Rectal smooth muscle tissue (tissue), 1 donor: Measurements from ENCODE around the gene SUPT20HL1.
"Not testable (repeated sequence)": the region's sequence is repeated elsewhere in the genome, so short reads cannot be mapped to it uniquely, and the experiment has no call there.

Experiments
- H3K27ac ChIP-seq: one replicate; pipeline ENCODE4 v1.7.0; 2013; ENCODE audit warnings: low read depth, low read length, inconsistent platforms
- H3K27me3 ChIP-seq: one replicate; pipeline ENCODE4 v1.7.0; 2013; ENCODE audit warnings: low read length; ENCODE audit not compliant: control insufficient read depth, insufficient read depth
- H3K36me3 ChIP-seq: one replicate; pipeline ENCODE4 v1.7.0; 2013; ENCODE audit warnings: low read length; ENCODE audit not compliant: control insufficient read depth, insufficient read depth
- H3K4me1 ChIP-seq: one replicate; pipeline ENCODE4 v1.7.0; 2013; ENCODE audit warnings: low read length; ENCODE audit not compliant: control insufficient read depth, insufficient read depth
- H3K4me3 ChIP-seq: one replicate; pipeline ENCODE4 v1.7.0; 2013; ENCODE audit warnings: low read length
- H3K9ac ChIP-seq: one replicate; pipeline ENCODE4 v1.7.0; 2013; ENCODE audit warnings: low read length

SUPT20HL1 gene

DNA sequence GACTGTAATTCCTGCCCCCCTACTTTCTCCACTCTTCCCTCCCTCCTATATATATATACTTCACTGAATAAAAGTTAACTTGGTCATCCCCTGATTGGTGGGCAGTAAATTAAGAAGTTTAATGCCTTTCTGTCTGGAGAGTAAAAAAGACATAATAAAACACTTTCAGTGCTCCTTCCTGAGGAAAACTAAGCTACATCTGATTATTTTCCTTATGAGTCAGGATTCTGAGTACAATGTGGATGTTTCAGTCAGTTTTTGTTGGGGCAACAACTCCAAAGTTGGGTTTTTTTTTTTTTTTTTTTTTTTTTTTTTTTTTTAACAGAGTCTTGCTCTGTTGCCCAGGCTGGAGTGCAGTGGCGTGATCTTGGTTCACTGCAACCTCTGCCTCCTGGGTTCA is 24.6 kb upstream of the SUPT20HL1 start:
- H3K36me3 ChIP-seq, result no peaks in the 10 kb centered on the region
- H3K4me1 ChIP-seq, result no peaks in the 10 kb centered on the region
- no peak overlapping the region for H3K4me3 ChIP-seq
- H3K27ac ChIP-seq, result no peak overlapping the region
- H3K9ac ChIP-seq, result no peak overlapping the region
- H3K27me3 ChIP-seq, result no peaks in the 10 kb centered on the region

DNA sequence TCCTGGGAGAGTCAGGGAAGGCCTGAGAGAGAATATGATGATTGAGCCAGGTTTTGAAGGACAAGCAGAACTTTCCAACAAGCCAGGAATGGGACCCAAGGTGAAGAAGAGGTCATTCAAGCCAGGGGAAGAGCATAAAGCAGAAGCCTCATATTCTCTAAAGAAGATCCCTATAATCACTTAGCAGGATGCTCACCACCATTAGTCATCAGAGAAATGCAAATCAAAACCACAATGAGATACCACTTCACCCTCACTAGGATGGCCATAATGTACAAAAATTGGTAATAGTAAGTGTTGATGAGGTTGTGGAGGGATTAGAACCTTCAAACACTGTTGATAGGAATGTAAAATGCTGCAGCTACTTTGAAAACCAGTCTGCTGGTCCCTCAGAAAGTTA is 20.5 kb upstream of the SUPT20HL1 start:
- Histone ChIP-seq H3K4me1 (no peaks in the 10 kb centered on the region), H3K9ac (no peak overlapping the region), H3K27ac (no peak overlapping the region)

DNA sequence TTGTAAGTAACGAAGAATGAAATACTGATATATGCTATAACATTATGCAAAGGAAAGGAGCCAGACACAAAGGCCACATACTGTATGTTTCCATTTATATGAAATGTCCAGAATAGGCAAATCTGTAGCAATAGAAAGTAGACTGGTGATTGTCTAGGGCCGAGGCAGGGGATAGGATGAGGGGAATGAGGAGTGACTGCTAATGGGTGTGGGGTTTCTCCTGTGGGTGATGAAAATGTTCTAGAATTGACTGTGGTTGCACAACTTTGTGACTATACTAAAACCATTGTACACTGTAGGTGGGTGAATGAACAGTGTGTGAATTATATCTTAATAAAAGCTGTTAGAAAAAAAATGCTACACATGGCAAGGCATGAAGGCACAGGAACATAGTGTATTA is 19.9 kb upstream of the SUPT20HL1 start:
- Histone ChIP-seq H3K4me1 (no peaks in the 10 kb centered on the region), H3K9ac (no peak overlapping the region), H3K27ac (no peak overlapping the region), H3K27me3 (no peaks in the 10 kb centered on the region), H3K4me3 (no peak overlapping the region), H3K36me3 (no peaks in the 10 kb centered on the region)

More for the DNA sequence above, 20.5 kb upstream of the SUPT20HL1 start:
- Histone ChIP-seq H3K4me3 (no peak overlapping the region), H3K36me3 (no peaks in the 10 kb centered on the region), H3K27me3 (no peaks in the 10 kb centered on the region)

DNA sequence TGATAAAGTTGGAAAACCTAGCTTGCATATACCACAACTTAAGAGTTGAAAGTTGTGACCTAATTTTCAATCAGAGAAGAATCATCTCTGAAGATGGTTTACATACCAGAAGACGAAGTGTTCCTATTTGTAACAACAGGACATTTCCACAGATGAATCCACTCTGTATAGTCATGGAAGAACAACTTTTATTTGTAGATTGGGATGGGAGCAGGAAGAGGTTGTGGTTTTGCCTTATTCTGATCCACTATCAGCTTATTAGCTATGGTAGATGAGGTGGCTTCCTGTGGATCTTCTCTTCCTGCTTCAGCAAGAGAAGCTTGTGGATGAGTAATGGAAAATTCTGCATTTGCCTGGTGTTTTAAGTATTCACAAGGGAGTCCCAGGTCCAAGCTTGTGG is 18.6 kb upstream of the SUPT20HL1 start:
- Histone ChIP-seq H3K36me3 (no peaks in the 10 kb centered on the region), H3K4me1 (no peaks in the 10 kb centered on the region), H3K27me3 (no peaks in the 10 kb centered on the region), H3K9ac (no peak overlapping the region), H3K27ac (no peak overlapping the region), H3K4me3 (no peak overlapping the region)

DNA sequence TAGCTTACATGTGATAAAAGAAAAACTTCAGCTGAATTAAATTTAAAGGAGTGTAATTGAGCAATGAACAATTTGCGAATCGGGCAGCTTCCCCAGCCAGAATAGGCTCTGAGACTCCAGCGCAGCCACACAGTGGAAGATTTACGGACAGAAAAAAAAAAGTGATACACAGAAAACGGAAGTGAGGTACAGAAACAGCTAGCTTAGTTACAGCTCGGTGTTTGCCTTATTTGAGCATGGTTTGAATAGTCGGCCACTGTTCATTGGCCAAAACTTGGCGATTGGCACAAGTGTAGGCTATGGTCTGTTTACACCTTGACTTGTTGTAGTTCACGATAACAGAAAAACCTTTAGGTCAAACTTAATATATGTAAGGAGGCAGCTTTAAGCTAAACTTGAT is 16.7 kb upstream of the SUPT20HL1 start:
- Histone ChIP-seq H3K9ac (no peak overlapping the region), H3K27me3 (no peaks in the 10 kb centered on the region), H3K4me1 (no peaks in the 10 kb centered on the region), H3K36me3 (no peaks in the 10 kb centered on the region), H3K4me3 (no peak overlapping the region), H3K27ac (no peak overlapping the region)

DNA sequence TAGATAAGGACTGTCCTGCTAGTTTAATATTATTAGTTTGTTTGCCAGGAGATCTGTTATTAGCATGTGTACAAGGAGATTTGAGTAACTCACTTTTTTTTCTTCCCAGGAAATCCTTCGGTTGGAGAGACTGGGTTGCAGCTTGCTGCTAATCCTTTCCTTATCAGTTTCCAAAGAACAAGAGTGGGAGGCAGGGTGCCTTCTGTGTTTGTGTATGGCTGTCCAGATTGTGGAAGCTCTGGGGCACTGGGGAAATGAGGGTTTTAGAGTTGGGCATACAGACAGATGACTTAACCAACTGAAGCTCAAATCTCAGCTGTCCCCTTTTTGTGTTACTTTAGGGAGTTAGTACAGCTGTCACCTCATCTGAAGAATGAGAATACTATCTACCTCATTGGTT is 12.6 kb upstream of the SUPT20HL1 start:
- Histone ChIP-seq H3K27ac (no peak overlapping the region), H3K36me3 (no peaks in the 10 kb centered on the region), H3K4me3 (no peak overlapping the region), H3K9ac (no peak overlapping the region), H3K27me3 (no peaks in the 10 kb centered on the region), H3K4me1 (no peaks in the 10 kb centered on the region)

DNA sequence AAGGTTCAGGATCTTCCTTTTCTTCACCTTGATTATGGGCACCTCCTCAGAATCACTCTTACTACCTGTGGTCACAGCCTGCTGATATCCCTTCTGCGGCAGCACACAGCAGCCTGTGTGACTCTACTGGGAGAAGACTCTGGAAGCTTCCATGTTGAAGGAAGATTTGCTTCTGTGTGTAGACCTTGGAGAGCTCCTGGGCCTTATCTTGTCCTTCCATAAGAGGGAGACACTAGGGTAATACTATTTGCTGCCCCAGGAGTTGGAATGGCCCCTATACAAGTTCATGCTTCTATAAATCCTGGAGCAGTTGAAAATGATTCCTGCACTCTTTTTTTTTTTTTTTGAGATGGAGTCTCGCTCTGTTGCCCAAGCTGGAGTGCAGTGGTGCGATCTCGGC is 10.2 kb upstream of the SUPT20HL1 start:
- H3K27me3 ChIP-seq, result no peaks in the 10 kb centered on the region
- H3K27ac ChIP-seq, result no peak overlapping the region
- no peak overlapping the region for H3K4me3 ChIP-seq

DNA sequence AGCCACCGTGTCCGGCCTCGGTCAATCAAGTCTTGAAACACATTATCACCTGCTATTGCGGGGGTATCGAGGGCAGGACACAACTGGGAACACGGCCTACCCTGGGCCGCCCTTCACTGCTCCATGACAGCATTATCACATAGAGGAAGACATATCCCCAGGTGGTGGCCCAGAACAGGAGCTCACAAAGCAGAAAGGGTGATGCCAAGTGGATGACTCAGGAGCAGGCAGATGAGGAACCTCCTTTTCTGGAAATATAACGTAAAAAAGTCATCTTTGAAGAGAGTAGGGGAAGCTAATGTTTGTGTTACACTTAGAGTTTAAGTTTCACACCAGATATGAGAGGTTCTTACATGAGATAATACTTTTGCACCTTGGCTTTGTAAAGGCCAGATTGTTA is 5.3 kb upstream of the SUPT20HL1 start:
- no peak overlapping the region for H3K27ac ChIP-seq
- no peak overlapping the region for H3K4me3 ChIP-seq
- no peaks in the 10 kb centered on the region for H3K4me1 ChIP-seq
- no peaks in the 10 kb centered on the region for H3K36me3 ChIP-seq
- H3K9ac ChIP-seq, result no peak overlapping the region
- no peaks in the 10 kb centered on the region for H3K27me3 ChIP-seq

More for the DNA sequence above, 10.2 kb upstream of the SUPT20HL1 start:
- Histone ChIP-seq H3K9ac (no peak overlapping the region), H3K4me1 (no peaks in the 10 kb centered on the region), H3K36me3 (no peaks in the 10 kb centered on the region)

DNA sequence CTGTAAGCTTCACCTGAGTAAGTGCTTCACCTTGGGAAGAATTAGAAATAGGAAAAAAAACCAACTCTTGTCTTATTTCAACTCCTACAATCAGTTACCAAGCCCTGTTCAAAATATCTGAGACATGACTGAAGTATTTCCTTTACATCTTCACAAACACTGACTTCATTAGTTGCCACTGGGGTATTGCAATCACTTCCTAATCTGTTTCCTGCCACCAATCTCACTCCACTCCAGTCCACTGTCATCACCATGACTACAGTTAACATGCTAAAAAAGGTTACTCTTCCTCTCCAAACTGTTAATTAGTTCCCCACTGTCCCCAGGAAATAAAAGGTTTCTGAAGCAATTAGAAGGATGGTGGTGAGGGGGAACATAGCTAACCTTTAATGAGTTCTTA is 3.3 kb upstream of the SUPT20HL1 start:
- H3K4me3 ChIP-seq, result no peak overlapping the region
- H3K36me3 ChIP-seq, result no peaks in the 10 kb centered on the region
- H3K4me1 ChIP-seq, result no peaks in the 10 kb centered on the region
- no peaks in the 10 kb centered on the region for H3K27me3 ChIP-seq
- H3K27ac ChIP-seq, result no peak overlapping the region
- H3K9ac ChIP-seq, result no peak overlapping the region

DNA sequence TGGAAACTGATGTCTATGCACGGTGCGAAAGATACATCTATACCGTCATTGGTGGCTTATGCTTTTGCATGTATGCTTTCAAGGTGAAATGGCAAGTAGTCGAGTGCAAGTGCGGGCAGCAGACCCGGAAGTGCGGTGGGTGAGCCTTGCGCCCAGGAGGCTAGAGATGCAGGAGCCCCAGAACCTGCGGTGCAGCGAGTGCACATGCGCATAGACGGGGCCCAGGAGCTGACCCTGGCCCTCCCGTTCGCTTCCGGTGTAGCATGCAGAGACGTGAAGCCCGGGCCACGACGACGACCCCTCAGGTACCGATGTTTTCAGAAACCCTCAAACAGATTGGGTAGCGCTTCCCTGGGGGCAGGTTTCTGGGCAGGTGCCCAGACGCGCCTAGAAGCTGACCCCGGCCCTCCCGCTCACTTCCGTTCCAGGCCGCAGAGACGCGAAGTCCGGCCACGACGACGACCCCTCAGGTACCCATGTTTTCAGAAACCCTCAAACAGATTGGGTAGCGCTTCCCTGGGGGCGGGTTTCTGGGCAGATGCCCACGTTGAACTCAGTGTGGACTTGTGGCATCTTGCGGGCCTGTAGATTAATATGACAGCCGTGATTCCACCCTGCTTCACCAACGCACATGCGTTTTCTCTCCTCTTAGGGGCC is 1.8 kb downstream of the SUPT20HL1 start:
- H3K4me1 ChIP-seq, H3K4me3 ChIP-seq, H3K9ac ChIP-seq, H3K36me3 ChIP-seq, H3K27me3 ChIP-seq, H3K27ac ChIP-seq: not testable (repeated sequence)

DNA sequence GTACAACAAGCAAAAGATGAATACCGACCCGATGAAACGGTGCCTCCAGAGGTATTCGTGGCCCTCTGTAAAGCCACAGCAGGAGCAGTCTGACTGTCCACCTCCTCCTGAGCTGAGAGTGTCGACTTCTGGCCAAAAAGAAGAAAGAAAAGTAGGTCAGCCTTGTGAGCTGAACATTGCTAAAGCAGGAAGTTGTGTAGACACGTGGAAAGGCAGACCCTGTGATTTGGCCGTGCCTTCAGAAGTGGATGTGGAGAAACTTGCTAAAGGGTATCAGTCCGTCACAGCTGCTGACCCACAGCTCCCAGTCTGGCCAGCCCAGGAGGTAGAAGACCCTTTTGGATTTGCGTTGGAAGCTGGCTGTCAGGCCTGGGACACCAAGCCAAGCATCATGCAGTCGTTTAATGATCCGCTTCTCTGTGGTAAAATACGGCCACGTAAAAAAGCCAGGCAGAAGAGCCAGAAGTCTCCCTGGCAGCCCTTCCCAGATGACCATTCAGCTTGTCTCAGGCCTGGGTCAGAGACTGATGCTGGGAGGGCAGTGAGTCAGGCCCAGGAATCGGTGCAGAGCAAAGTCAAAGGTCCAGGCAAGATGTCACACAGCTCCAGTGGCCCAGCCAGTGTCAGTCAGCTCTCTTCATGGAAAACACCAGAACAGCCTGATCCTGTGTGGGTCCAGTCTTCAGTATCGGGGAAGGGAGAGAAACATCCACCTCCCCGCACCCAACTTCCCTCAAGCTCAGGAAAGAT is 3.2 kb downstream of the SUPT20HL1 start:
- H3K4me3 ChIP-seq, H3K4me1 ChIP-seq, H3K27me3 ChIP-seq, H3K36me3 ChIP-seq, H3K9ac ChIP-seq, H3K27ac ChIP-seq: not testable (repeated sequence)

DNA sequence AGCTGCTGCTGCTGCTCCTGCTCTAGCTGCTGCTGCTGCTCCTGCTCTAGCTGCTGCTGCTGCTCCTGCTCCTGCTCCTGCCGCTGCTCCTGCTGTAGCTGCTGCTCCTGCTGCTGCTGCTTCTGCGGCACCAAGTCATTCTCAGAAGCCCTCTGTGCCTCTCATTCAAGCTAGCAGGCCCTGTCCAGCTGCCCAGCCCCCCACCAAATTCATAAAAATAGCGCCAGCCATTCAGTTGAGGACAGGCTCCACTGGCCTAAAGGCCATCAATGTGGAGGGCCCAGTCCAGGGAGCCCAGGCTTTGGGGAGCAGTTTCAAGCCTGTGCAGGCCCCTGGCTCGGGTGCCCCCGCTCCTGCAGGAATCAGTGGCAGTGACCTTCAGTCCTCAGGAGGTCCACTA is 3.9 kb downstream of the SUPT20HL1 start:
- H3K27me3 ChIP-seq, result no peaks in the 10 kb centered on the region
- no peaks in the 10 kb centered on the region for H3K4me1 ChIP-seq
- H3K36me3 ChIP-seq, result no peaks in the 10 kb centered on the region
- H3K4me3 ChIP-seq, result no peak overlapping the region
- H3K9ac ChIP-seq, result no peak overlapping the region
- H3K27ac ChIP-seq, result no peak overlapping the region
